Endodermal cell (in vitro differentiated cells): Measurements from ENCODE around the gene FILIP1. TPM values are rescaled to one million over a fixed set of nuclear protein-coding genes. Genes with fewer than 3 reads are reported as not detected.

Source experiments
- DNase-seq: peaks from one replicate; pipeline ENCODE4 v3.0.0-alpha.2; 2017
- H3K27ac ChIP-seq: 2 replicates; pipeline ENCODE4 v1.5.1; 2013; ENCODE audit warnings: mild to moderate bottlenecking, low read depth, low read length, moderate library complexity
- H3K27me3 ChIP-seq: 2 replicates; pipeline ENCODE4 v1.6.1; 2013; ENCODE audit warnings: mild to moderate bottlenecking, low read length, moderate library complexity; ENCODE audit not compliant: insufficient read depth, control insufficient read depth, poor library complexity, severe bottlenecking
- H3K36me3 ChIP-seq: 2 replicates; pipeline ENCODE4 v1.7.0; 2013; ENCODE audit warnings: mild to moderate bottlenecking, low read length, moderate library complexity; ENCODE audit not compliant: control insufficient read depth, insufficient read depth
- H3K4me1 ChIP-seq: one replicate; pipeline ENCODE4 v1.7.0; 2013; ENCODE audit warnings: low read length; ENCODE audit not compliant: control insufficient read depth, insufficient read depth
- H3K4me3 ChIP-seq: 2 replicates; pipeline ENCODE4 v1.5.1; 2013; ENCODE audit warnings: mild to moderate bottlenecking, low read length, moderate library complexity
- H3K9ac ChIP-seq: 2 replicates; pipeline ENCODE4 v1.6.1; 2013; ENCODE audit warnings: mild to moderate bottlenecking, low read length, moderate library complexity; ENCODE audit not compliant: poor library complexity, severe bottlenecking; ENCODE audit errors: extremely low read depth
- H3K9me3 ChIP-seq: 2 replicates; pipeline ENCODE4 v1.6.1; 2013; ENCODE audit warnings: mild to moderate bottlenecking, low read length, moderate library complexity; ENCODE audit not compliant: control insufficient read depth
- H3K27ac Mint-ChIP-seq: 2 replicates; pipeline ENCODE4 v1.8.0; 2020; ENCODE audit warnings: mixed read lengths
- H3K27me3 Mint-ChIP-seq: 2 replicates; pipeline ENCODE4 v1.8.0; 2021; ENCODE audit warnings: mild to moderate bottlenecking, mixed read lengths; ENCODE audit not compliant: insufficient read depth
- H3K36me3 Mint-ChIP-seq: 2 replicates; pipeline ENCODE4 v1.8.0; 2020; ENCODE audit warnings: low read depth, mixed read lengths
- H3K4me1 Mint-ChIP-seq: 2 replicates; pipeline ENCODE4 v1.8.0; 2020; ENCODE audit warnings: mixed read lengths
- H3K4me3 Mint-ChIP-seq: 2 replicates; pipeline ENCODE4 v1.8.0; 2020; ENCODE audit warnings: mild to moderate bottlenecking, moderate library complexity, mixed read lengths
- H3K9me3 Mint-ChIP-seq: 2 replicates; pipeline ENCODE4 v1.8.0; 2020; ENCODE audit warnings: mild to moderate bottlenecking, mixed read lengths
- CTCF ChIP-seq: fragments of 200-600 bp; sonication (generic); conservative IDR thresholded peaks from 2 replicates; pipeline ENCODE4 v1.5.0; 2021; ENCODE audit warnings: antibody characterized with exemption, mild to moderate bottlenecking
- WGBS, 2 experiments: methylation state at CpG; one replicate each; pipeline versions ENCODE4 v1.1.5 to v1.1.7; 2013; ENCODE audit warnings: missing lambda C conversion rate in 2 of 2, mixed read lengths in 1 of 2; ENCODE audit not compliant: insufficient coverage in 1 of 2, insufficient read length in 1 of 2; 5-methylcytosine and 5-hydroxymethylcytosine counted together
- total RNA-seq, 2 donors: library from RNA; stranded (reverse); fragmentation: NEBNext Ultra II Directional in 1 of 2; extraction: Animal tissue kit (Norgen Biotek cat#: 25700) in 1 of 2; gene quantifications; 2 replicates in 1 of 2; 3 replicates in 1 of 2; pipeline ENCODE4 v1.2.1, GENCODE V29; 2021

FILIP1 gene
- total RNA-seq, 2 donors from 2014 or later: 0.35 TPM

GRCh38 chr6:75423386-75423785 is 70.2 kb downstream of the FILIP1 start:
- no peak for DNase-seq
- Histone ChIP-seq H3K4me1 (peaks cover 4% of the 10 kb centered on the region), H3K36me3 (no peaks in the 10 kb centered on the region), H3K27ac (no peak overlapping the region), H3K9me3 (no peaks in the 10 kb centered on the region), H3K27me3 (no peaks in the 10 kb centered on the region), H3K9ac (no peak overlapping the region), H3K4me3 (no peak overlapping the region)
- no peak for TF ChIP-seq CTCF
- peaks cover 18% of the 10 kb centered on the region for H3K4me1 Mint-ChIP-seq
- no peaks in the 10 kb centered on the region for H3K9me3 Mint-ChIP-seq
- 84 to 94% methylated on average over 5 to 8 of the region's 8 CpGs for WGBS, 2 experiments
- H3K4me3 Mint-ChIP-seq: no peak overlapping the region
- no peaks in the 10 kb centered on the region for H3K27me3 Mint-ChIP-seq
- H3K36me3 Mint-ChIP-seq: no peaks in the 10 kb centered on the region
- no peak overlapping the region for H3K27ac Mint-ChIP-seq

- no peak overlapping the region for H3K27ac ChIP-seq
- no peaks in the 10 kb centered on the region for H3K27me3 ChIP-seq
- no peak overlapping the region for H3K4me3 ChIP-seq
- Mint-ChIP-seq H3K9me3 (no peaks in the 10 kb centered on the region), H3K27me3 (no peaks in the 10 kb centered on the region), H3K27ac (no peak overlapping the region), H3K4me3 (no peak overlapping the region), H3K4me1 (peaks cover 18% of the 10 kb centered on the region), H3K36me3 (no peaks in the 10 kb centered on the region)
- no peak for DNase-seq
- no peak overlapping the region for H3K9ac ChIP-seq
- TF ChIP-seq CTCF: no peak
- no peaks in the 10 kb centered on the region for H3K9me3 ChIP-seq
- WGBS, 2 experiments: 67 to 100% methylated on average over 1 of the region's 1 CpG
- no peaks in the 10 kb centered on the region for H3K36me3 ChIP-seq
- peaks cover 7% of the 10 kb centered on the region for H3K4me1 ChIP-seq
These were observed 71.5 kb downstream of the FILIP1 start for GRCh38 chr6:75422024-75422639.

- no peak for DNase-seq
- H3K4me1 ChIP-seq: peaks cover 7% of the 10 kb centered on the region
- no peak overlapping the region for H3K9ac ChIP-seq
- no peaks in the 10 kb centered on the region for H3K9me3 Mint-ChIP-seq
- WGBS, 2 experiments: 88 to 92% methylated on average over 9 to 11 of the region's 11 CpGs
- no peaks in the 10 kb centered on the region for H3K27me3 Mint-ChIP-seq
- H3K36me3 Mint-ChIP-seq: no peaks in the 10 kb centered on the region
- H3K4me3 ChIP-seq: no peak overlapping the region
- H3K27ac Mint-ChIP-seq: no peak overlapping the region
- H3K36me3 ChIP-seq: no peaks in the 10 kb centered on the region
- TF ChIP-seq CTCF: no peak
- H3K9me3 ChIP-seq: no peaks in the 10 kb centered on the region
- no peak overlapping the region for H3K27ac ChIP-seq
- peaks cover 20% of the 10 kb centered on the region for H3K4me1 Mint-ChIP-seq
- H3K27me3 ChIP-seq: no peaks in the 10 kb centered on the region
- no peak overlapping the region for H3K4me3 Mint-ChIP-seq
These were observed 72.1 kb downstream of the FILIP1 start for GRCh38 chr6:75421316-75422023.
